HG03442 (cell line): Measurements from ENCODE around the gene INIP.
"Not testable (repeated sequence)": the region's sequence is repeated elsewhere in the genome, so short reads cannot be mapped to it uniquely, and the experiment has no call there.

Experiments
- ATAC-seq: cut with Tn5 transposase; IDR thresholded peaks from one replicate; pipeline ENCODE4 v1.9.1; 2021; ENCODE audit warnings: mild to moderate bottlenecking, moderate library complexity; ENCODE audit not compliant: unreplicated experiment

Gene INIP

DNA sequence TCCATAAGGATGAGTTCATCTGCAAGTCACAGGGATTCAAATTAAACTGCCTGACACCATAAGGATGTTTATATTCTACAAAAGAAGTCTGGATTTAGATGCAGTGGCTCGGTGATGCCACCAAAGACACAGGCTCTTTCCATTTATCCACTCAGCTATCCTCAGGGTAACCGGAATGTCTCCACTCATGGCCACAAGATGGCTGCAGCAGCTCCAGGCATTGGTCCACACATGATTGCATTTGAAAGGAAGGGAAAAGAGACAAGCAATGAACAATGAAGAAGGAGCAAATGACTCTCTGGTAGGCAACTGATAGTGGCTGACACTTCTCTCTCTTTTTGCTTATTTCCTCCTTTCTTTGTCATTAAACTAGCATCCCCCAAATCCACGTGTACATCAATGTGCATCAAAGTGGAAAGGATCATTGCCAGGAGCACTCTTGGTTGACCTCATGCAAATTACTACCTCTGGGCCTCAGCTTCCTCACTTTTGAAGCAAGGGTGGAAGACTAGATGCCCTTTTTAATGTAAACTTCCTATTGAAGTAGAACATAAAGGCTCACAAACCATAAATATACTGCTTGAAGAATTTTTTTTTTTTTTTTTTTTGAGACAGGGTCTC is 25.4 kb upstream of the INIP start:
- no peak for ATAC-seq

- no peak for ATAC-seq
Observed at GRCh38 chr9:112734892-112735291, 17.0 kb upstream of the INIP start.

- no peak for ATAC-seq
Observed at GRCh38 chr9:112731971-112732370, 14.1 kb upstream of the INIP start.

GRCh38 chr9:112728401-112728800 is 10.5 kb upstream of the INIP start:
- ATAC-seq: no peak

GRCh38 chr9:112726428-112726827 is 8.5 kb upstream of the INIP start:
- ATAC-seq: no peak

- ATAC-seq: no peak
Observed at GRCh38 chr9:112725961-112726360, 8.0 kb upstream of the INIP start.

GRCh38 chr9:112722749-112723148 is 4.8 kb upstream of the INIP start:
- not testable (repeated sequence) for ATAC-seq

GRCh38 chr9:112720113-112720780 is 2.3 kb upstream of the INIP start:
- no peak for ATAC-seq

GRCh38 chr9:112719696-112720095 is 1.8 kb upstream of the INIP start:
- no peak for ATAC-seq

GRCh38 chr9:112719241-112719691 is 1.3 kb upstream of the INIP start:
- no peak for ATAC-seq

DNA sequence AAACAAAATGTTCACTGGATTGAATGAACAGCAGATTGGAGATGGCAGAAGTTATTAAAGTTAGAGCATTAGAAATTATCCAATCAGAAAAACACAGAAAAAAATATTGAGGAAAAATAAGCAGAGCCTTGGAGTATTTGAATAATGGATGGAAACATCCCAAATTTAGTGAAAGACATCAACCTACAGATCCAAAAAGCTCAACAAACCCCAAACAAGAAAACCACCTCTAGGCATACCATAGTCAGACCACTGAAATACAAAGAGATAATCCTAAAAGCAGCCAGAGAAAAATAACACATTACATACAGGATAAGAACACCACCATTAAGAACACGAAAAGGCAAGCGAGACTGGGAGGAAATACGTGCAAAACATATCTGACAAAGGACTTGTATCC is 5.2 kb downstream of the INIP start:
- no peak for ATAC-seq

DNA sequence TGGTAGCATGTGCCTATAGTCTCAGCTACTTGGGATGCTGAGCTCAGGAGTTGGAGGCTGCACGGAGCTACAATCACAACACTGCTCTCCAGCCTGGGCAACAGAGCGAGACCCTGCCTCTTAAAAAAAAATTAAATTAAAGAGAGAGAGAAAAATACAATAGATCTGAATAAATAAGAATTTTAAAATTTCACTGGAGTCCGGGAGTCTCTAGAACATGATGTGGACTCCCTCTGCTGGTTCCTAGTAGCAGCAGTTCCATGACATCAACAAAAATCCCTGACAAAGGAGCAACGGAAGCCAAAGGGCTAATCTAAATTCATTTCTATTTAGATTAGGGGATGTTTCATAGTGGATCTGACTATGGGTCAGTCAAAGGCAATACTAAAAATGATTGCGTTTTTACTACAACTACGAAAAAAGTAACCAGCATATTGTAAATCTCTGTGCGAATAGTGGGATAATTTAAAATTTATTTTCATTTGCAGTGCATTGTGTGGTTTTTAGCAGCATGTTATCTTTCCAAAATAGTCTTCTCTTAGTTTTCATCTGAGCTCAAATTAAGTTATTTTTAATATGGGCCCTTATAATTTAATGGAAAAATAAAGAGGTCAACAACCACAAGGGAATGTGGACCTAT is 6.7 kb downstream of the INIP start:
- ATAC-seq: no peak

GRCh38 chr9:112705768-112706427 is 12.0 kb downstream of the INIP start:
- ATAC-seq: no peak

DNA sequence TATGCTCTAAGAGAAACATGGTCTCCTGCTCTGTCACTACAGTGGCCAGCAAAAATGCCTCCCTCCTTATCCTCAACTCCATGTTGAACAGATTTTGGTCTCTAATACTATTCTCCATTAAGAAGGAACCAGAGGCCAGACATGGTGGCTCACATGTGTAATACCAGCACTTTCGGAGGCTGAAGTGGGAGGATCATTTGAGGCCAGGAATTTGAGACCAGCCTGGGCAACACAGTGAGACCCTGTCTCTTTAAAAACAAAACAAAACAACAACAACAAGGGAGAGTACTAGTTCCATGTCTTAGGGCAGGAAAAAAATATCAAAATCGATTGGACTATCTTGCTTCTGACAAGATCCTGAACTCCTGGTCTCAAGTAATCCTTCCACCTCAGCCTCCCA is 14.6 kb downstream of the INIP start:
- no peak for ATAC-seq

GRCh38 chr9:112700085-112700484 is 17.8 kb downstream of the INIP start:
- no peak for ATAC-seq

DNA sequence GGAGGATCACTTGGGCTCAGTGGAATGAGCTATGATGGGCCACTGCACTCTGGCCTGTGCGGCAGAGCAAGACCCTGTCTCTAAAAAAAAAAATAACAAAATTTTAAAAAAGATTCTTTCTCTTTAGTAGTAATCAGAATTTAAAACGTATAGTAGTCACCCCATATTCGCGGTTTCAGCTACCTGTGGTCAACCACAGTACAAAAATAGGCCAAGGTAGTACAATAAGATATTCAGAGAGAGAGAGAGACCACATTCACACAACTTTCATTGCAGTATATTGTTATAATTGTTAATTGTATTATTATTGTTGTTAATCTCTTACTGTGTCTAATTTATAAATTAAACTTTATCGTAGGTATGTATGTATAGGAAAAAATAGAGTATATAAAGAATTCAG is 18.7 kb downstream of the INIP start:
- peak; percentile 78 for ATAC-seq

DNA sequence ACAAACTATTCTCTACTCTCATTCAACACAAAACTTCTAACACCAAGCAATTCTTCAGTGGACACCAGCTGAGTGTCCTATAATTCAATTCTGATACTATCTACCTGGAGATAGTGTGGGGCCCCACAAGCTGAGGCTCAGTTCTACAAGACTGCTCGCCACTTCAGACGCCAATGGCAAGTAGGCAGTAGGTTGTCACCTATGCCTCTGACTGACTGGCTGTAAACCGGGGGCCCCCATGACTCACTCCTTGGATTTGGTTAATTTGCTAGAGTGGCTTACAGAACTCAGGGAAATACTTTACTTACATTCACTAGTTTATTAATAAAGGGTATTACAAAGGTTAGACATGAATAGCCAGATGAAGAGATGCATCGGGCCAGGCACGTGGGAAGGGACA is 21.5 kb downstream of the INIP start:
- ATAC-seq: no peak

- no peak for ATAC-seq
Observed at GRCh38 chr9:112694706-112695555, 23.0 kb downstream of the INIP start.

GRCh38 chr9:112689161-112689740 is 28.7 kb downstream of the INIP start:
- no peak for ATAC-seq

DNA sequence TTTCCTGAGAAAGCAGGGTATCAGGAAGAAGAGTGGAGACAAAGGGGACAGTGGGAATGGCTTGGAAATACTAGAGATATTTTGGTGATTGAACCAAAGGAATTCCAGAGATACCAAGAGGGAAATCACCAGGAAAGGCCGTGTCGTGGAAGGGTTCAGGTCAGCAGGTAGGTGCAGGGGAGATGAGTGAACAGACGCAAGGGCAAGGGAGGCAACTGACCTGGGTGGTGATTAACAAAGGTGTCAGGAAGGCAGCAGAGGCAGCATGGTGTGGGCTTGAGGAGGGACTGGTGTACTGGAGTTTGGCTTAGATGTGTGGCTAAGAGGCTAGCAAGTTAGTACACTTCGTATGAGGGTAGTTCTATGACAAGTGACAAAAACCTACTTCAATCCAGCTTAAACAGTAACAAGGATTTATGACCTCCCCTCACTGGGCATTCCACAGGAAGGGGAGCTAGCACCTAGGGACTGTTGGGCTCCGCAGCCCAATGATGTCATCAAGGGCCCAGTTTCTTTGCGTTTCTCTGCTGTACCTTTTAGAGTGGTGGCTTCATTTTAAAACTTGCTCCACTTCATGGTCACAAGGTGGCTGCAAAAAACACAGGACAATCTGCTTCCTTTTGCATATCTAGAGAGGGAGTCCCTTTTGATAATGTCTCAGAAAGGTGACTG is 37.0 kb downstream of the INIP start:
- ATAC-seq: no peak
